Panc1 (cell line): ENCODE data around the gene ACSS3. TPM values are rescaled to one million over a fixed set of nuclear protein-coding genes. Genes with fewer than 3 reads are reported as not detected.

Experiments used
- ATAC-seq: fragments of 200-7000 bp; cut with Tn5 transposase; 2 replicates; pipeline ENCODE4 v1.9.1; 2020; ENCODE audit warnings: mild to moderate bottlenecking, moderate library complexity
- BruUV-seq: library from RNA; stranded (reverse); fragments of 400-500 nt; replicated peaks from 2 replicates; lab custom pipeline; 2021; lab: Mats Ljungman, UMichigan
- CTCF ChIA-PET: fragments of 300-600 bp; sonication (Branson Sonifier 250); formaldehyde crosslinking; loops from one replicate; lab custom pipeline; 2022; ENCODE audit warnings: antibody characterized with exemption; lab: Charles Lee
- POLR2A ChIA-PET: fragments of 300-600 bp; sonication (Branson Sonifier 250); formaldehyde crosslinking; loops from one replicate; lab custom pipeline; 2022; ENCODE audit warnings: antibody characterized with exemption; lab: Charles Lee
- DNase-seq: peaks from one replicate; pipeline ENCODE4 v3.0.0-alpha.2; 2010; ENCODE audit warnings: low read depth, low spot score
- H3K27ac ChIP-seq: 2 replicates; pipeline ENCODE4 v1.5.1; 2011; ENCODE audit warnings: mild to moderate bottlenecking, low read length, inconsistent platforms
- H3K27me3 ChIP-seq: fragments of 200-500 bp; sonication (Bioruptor generic); 2 replicates; pipeline ENCODE4 v1.6.0; 2014; ENCODE audit warnings: low read length, inconsistent platforms; ENCODE audit not compliant: control insufficient read depth, insufficient read depth
- H3K36me3 ChIP-seq: fragments of 200-500 bp; sonication (Bioruptor generic); 2 replicates; pipeline ENCODE4 v1.5.1; 2014; ENCODE audit warnings: inconsistent platforms, mild to moderate bottlenecking, low read length, moderate library complexity; ENCODE audit not compliant: control insufficient read depth, insufficient read depth
- H3K4me1 ChIP-seq: 2 replicates; pipeline ENCODE4 v1.5.1; 2011; ENCODE audit warnings: inconsistent platforms, mild to moderate bottlenecking, low read length, moderate library complexity; ENCODE audit not compliant: control insufficient read depth, insufficient read depth
- H3K4me3 ChIP-seq, 2 experiments: 2 replicates each; pipeline ENCODE4 v1.5.1; 2011 to 2012; ENCODE audit warnings: low read depth in 2 of 2, low read length in 2 of 2, mild to moderate bottlenecking in 2 of 2, inconsistent platforms in 1 of 2, moderate library complexity in 1 of 2
- H3K9me3 ChIP-seq: fragments of 200-500 bp; sonication (Bioruptor generic); 2 replicates; pipeline ENCODE4 v1.5.1; 2014; ENCODE audit warnings: low read depth, mild to moderate bottlenecking, inconsistent platforms, low read length, moderate library complexity; ENCODE audit not compliant: control insufficient read depth, insufficient read depth
- POLR2AphosphoS5 ChIP-seq: IDR thresholded peaks from 2 replicates; pipeline ENCODE4 v1.6.1; 2012; ENCODE audit warnings: mild to moderate bottlenecking, low read depth, low read length, moderate library complexity
- REST ChIP-seq, 2 experiments: IDR thresholded peaks; 2 replicates each; pipeline ENCODE4 v1.6.1; 2011 to 2012; ENCODE audit warnings: low read depth in 2 of 2, control low read depth in 1 of 2, low read length in 1 of 2, mild to moderate bottlenecking in 1 of 2, moderate library complexity in 1 of 2; ENCODE audit not compliant: insufficient read depth in 1 of 2
- SIN3A ChIP-seq: IDR thresholded peaks from 2 replicates; pipeline ENCODE4 v1.6.1; 2012; ENCODE audit warnings: low read depth, mild to moderate bottlenecking, low read length, moderate library complexity, borderline replicate concordance; ENCODE audit not compliant: insufficient read depth
- TCF7L2 ChIP-seq: IDR thresholded peaks from 2 replicates; pipeline ENCODE4 v1.6.1; 2011; ENCODE audit warnings: mild to moderate bottlenecking, low read depth, low read length, inconsistent platforms
- in situ Hi-C: cut with HindIII; loops from 2 replicates; pipeline ENCODE4 v1.10.0; 2016; ENCODE audit warnings: low sequenced_read_pairs, low pct_unique_long_range_greater_than_20kb
- intact Hi-C: fragments of 100-400 bp; cut with micrococcal nuclease; formaldehyde crosslinking; loops from one replicate; pipeline ENCODE4 v1.10.0; 2022; ENCODE audit not compliant: unreplicated experiment
- total RNA-seq: library from RNA; stranded (reverse); gene quantifications from one replicate; pipeline ENCODE4 v1.2.1, GENCODE V29; 2021; ENCODE audit not compliant: unreplicated experiment
- TF ChIP-seq, protein P1 (sequence below): fragments of 450-650 bp; IDR thresholded peaks from 2 replicates; pipeline ENCODE4 v1.5.1; 2017; ENCODE audit warnings: mild to moderate bottlenecking

Gene ACSS3
- total RNA-seq, 1 experiment from 2014 or later: 0.10 TPM

DNA sequence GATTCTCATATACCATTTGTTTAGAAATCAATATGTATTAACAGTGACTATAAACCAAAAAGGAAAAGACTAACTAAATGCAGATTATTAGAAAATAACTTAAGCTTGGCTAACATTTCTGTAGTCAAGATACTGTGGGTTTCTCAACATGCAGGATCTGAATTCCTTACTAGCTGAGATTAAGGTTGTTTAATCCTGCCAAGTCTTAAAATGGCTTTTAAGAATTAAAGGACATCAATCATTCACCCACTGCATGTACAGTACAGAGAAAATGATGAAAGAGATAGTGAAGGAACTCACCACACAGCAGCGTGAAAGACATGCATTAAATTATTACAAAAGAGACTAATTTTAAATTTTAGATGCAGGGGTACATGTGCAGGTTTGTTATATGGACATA, 3.8 kb downstream of the ACSS3 start:
- TF ChIP-seq, protein P1, sequence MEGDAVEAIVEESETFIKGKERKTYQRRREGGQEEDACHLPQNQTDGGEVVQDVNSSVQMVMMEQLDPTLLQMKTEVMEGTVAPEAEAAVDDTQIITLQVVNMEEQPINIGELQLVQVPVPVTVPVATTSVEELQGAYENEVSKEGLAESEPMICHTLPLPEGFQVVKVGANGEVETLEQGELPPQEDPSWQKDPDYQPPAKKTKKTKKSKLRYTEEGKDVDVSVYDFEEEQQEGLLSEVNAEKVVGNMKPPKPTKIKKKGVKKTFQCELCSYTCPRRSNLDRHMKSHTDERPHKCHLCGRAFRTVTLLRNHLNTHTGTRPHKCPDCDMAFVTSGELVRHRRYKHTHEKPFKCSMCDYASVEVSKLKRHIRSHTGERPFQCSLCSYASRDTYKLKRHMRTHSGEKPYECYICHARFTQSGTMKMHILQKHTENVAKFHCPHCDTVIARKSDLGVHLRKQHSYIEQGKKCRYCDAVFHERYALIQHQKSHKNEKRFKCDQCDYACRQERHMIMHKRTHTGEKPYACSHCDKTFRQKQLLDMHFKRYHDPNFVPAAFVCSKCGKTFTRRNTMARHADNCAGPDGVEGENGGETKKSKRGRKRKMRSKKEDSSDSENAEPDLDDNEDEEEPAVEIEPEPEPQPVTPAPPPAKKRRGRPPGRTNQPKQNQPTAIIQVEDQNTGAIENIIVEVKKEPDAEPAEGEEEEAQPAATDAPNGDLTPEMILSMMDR: no peak
- no peak for TF ChIP-seq TCF7L2
- POLR2A ChIA-PET: no interaction called here
- CTCF ChIA-PET: no interaction called here

DNA sequence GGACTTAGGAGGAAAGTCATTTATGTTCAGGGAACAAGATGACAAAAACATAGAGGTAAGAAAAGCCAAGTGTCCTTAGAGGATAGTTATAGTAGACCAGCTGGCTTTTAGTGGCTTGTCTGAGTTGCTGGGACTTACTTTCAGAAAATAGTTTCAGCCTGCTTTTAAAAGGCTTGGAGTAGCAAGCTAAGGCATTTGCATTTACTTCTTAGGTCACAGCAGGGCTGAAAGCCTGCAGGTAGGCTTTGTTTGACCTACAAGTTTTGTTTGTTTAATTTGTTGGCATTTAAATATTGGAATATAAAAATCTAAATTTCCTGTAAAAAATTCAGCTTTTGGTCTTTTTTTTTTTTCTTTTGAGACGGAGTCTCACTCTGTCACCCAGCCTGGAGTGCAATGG, 5.1 kb downstream of the ACSS3 start:
- H3K4me3 ChIP-seq: no peak overlapping the region
- no peak overlapping the region for H3K27ac ChIP-seq
- ATAC-seq (no peak), DNase-seq (no peak)
- H3K9me3 ChIP-seq: no peaks in the 10 kb centered on the region
- no peaks in the 10 kb centered on the region for H3K27me3 ChIP-seq
- ChIA-PET CTCF (no interaction called here), POLR2A (no interaction called here)
- intact Hi-C loops (no loop called here), in situ Hi-C loops (no loop called here)
- no TSS peak for BruUV-seq
- TF ChIP-seq REST (IDR thresholded peaks at IDR 0.05; ENCODE audit: insufficient read depth in 1 of 2, low read depth in 2 of 2, low read length in 1 of 2): no peak
- TF ChIP-seq TCF7L2: no peak
- TF ChIP-seq, protein P1: no peak
- TF ChIP-seq POLR2AphosphoS5: no peak
- no peak for TF ChIP-seq SIN3A
- H3K4me1 ChIP-seq: no peaks in the 10 kb centered on the region
- no peaks in the 10 kb centered on the region for H3K36me3 ChIP-seq

More for the DNA sequence above, 3.8 kb downstream of the ACSS3 start:
- Histone ChIP-seq H3K27me3 (no peaks in the 10 kb centered on the region), H3K4me3 (no peak overlapping the region), H3K9me3 (no peaks in the 10 kb centered on the region), H3K36me3 (no peaks in the 10 kb centered on the region), H3K4me1 (no peaks in the 10 kb centered on the region), H3K27ac (no peak overlapping the region)
- ATAC-seq: no peak
- BruUV-seq: no TSS peak
- intact Hi-C loops: no loop called here
- in situ Hi-C loops: no loop called here
- DNase-seq: no peak
